ENCODE data around the gene REEP2. TPM values are rescaled to one million over a fixed set of nuclear protein-coding genes. Genes with fewer than 3 reads are reported as not detected.

REEP2 gene
- total RNA-seq, 1 experiment from 2014 or later = 8.4 TPM

DNA sequence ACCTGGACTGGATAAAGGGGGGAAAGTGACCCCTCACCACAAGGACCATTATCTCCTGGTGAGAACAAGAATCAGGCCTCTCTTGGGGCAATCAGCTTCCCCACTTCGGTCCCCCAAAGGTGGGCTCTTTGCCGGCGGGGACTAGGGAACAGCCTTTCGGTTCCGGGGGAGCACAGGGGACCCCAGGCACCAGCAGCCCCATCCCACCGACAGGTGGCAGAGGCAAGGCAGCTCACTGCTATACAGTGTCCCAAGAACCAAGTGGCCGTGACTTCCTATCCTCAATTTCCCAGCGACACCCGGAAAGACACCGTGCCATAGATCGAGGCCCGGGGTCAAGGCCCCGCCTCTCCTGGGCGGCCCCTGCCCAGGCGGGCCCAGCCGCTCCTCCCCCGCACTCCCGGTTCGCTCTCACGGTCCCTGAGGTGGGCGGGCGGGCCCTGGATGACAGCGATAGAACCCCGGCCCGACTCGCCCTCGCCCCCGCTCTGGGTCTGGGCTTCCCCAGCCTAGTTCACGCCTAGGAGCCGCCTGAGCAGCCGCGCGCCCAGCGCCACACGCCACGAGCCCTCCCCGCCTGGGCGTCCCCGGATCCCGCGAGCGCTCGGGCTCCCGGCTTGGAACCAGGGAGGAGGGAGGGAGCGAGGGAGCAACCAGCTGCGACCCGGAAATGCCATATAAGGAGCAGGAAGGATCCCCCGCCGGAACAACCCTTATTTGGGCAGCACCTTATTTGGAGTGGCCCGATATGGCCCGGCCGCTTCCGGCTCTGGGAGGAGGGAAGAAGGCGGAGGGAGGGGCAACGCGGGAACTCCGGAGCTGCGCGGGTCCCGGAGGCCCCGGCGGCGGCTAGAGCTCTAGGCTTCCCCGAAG lies 25.8 kb downstream of the REEP2 start:
- POLR2A ChIA-PET (ENCODE audit: low non-redundant PET) = interaction anchor here (0.6 to 1.1 kb wide), 4 partner anchors 15 to 446 kb away, joined by 3 to 19 read pairs (median 12); no protein-coding TSS in a partner anchor
- peak overlapping the region; percentile 100 for H3K27ac ChIP-seq (ENCODE audit: low read depth, low read length, poor library complexity, severe bottlenecking)

DNA sequence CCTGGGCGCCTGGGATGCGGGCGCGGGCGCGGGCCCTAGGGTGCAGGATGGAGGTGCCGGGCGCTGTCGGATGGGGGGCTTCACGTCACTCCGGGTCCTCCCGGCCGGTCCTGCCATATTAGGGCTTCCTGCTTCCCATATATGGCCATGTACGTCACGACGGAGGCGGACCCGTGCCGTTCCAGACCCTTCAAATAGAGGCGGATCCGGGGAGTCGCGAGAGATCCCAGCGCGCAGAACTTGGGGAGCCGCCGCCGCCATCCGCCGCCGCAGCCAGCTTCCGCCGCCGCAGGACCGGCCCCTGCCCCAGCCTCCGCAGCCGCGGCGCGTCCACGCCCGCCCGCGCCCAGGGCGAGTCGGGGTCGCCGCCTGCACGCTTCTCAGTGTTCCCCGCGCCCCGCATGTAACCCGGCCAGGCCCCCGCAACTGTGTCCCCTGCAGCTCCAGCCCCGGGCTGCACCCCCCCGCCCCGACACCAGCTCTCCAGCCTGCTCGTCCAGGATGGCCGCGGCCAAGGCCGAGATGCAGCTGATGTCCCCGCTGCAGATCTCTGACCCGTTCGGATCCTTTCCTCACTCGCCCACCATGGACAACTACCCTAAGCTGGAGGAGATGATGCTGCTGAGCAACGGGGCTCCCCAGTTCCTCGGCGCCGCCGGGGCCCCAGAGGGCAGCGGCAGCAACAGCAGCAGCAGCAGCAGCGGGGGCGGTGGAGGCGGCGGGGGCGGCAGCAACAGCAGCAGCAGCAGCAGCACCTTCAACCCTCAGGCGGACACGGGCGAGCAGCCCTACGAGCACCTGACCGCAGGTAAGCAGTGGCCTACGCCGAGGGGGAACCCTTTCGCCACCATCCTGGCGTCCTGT lies 26.6 kb downstream of the REEP2 start, which contains the start of gene EGR1:
Gene EGR1 (plus strand): TSS at position 219 of the 864 bp plus-strand sequence. CDS start 283 bp downstream, at position 502.
- Histone ChIP-seq H3K4me1 (ENCODE audit: insufficient read depth, low read length, poor library complexity, severe bottlenecking) (peaks cover 13% of the 10 kb centered on the region), H3K9me3 (ENCODE audit: low read depth, low read length, poor library complexity, severe bottlenecking) (no peaks in the 10 kb centered on the region), H3K27ac (ENCODE audit: low read depth, low read length, poor library complexity, severe bottlenecking) (peak within 1 kb of the TSS; percentile 100), H3K27me3 (replicated peaks; ENCODE audit: insufficient read depth, low read depth, low read length, poor library complexity) (no peaks in the 10 kb centered on the region), H3K36me3 (ENCODE audit: insufficient read depth, low read length, poor library complexity, severe bottlenecking) (peaks cover 23% of the 10 kb centered on the region), H3K4me3 (ENCODE audit: low read depth, low read length, poor library complexity, severe bottlenecking) (peak within 1 kb of the TSS; percentile 86)
- ChIA-PET CTCF (interaction anchor here (1.1 to 1.2 kb wide), 3 partner anchors 13 to 38 kb away, joined by 3 to 6 read pairs (median 4); no protein-coding TSS in a partner anchor), POLR2A (ENCODE audit: low non-redundant PET) (interaction anchor here (0.6 to 1.0 kb wide), 4 partner anchors 15 to 445 kb away, joined by 3 to 16 read pairs (median 12); no protein-coding TSS in a partner anchor)
- TF ChIP-seq EZH2 (IDR thresholded peaks at IDR 0.05; ENCODE audit: borderline replicate concordance, low read depth, low read length, poor library complexity, severe bottlenecking) = no peak
- TF ChIP-seq, protein P1, sequence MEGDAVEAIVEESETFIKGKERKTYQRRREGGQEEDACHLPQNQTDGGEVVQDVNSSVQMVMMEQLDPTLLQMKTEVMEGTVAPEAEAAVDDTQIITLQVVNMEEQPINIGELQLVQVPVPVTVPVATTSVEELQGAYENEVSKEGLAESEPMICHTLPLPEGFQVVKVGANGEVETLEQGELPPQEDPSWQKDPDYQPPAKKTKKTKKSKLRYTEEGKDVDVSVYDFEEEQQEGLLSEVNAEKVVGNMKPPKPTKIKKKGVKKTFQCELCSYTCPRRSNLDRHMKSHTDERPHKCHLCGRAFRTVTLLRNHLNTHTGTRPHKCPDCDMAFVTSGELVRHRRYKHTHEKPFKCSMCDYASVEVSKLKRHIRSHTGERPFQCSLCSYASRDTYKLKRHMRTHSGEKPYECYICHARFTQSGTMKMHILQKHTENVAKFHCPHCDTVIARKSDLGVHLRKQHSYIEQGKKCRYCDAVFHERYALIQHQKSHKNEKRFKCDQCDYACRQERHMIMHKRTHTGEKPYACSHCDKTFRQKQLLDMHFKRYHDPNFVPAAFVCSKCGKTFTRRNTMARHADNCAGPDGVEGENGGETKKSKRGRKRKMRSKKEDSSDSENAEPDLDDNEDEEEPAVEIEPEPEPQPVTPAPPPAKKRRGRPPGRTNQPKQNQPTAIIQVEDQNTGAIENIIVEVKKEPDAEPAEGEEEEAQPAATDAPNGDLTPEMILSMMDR (conservative IDR thresholded peaks at IDR 0.05; ENCODE audit: low read depth, low read length) = no peak
- no TSS peak for BruUV-seq (replicated peaks)
- intact Hi-C loops (cut with micrococcal nuclease; ENCODE audit: unreplicated experiment) = loop anchor here (2.0 to 10.0 kb wide), 2 partner anchors 77 to 809 kb away; partner anchors contain the start of gene ETF1
- peak; percentile 97 for DNase-seq (ENCODE audit: low spot score)

More for the DNA sequence above, 25.8 kb downstream of the REEP2 start:
- no peak for TF ChIP-seq EZH2 (IDR thresholded peaks at IDR 0.05; ENCODE audit: borderline replicate concordance, low read depth, low read length, poor library complexity, severe bottlenecking)
- TF ChIP-seq, protein P1 (conservative IDR thresholded peaks at IDR 0.05; ENCODE audit: low read depth, low read length) = peak; percentile 31; the same call in 1 of the 2 replicates
- intact Hi-C loops (cut with micrococcal nuclease; ENCODE audit: unreplicated experiment) = loop anchor here (1.0 to 10.0 kb wide), 3 partner anchors 39 to 810 kb away; partner anchors contain the start of gene ETF1
- CTCF ChIA-PET = interaction anchor here (1.1 to 1.2 kb wide), 3 partner anchors 12 to 39 kb away, joined by 3 to 6 read pairs (median 4); no protein-coding TSS in a partner anchor
- H3K4me3 ChIP-seq (ENCODE audit: low read depth, low read length, poor library complexity, severe bottlenecking) = peak overlapping the region; percentile 86
- peak; percentile 100 for DNase-seq (ENCODE audit: low spot score)
- H3K4me1 ChIP-seq (ENCODE audit: insufficient read depth, low read length, poor library complexity, severe bottlenecking) = peaks cover 13% of the 10 kb centered on the region
- no peaks in the 10 kb centered on the region for H3K9me3 ChIP-seq (ENCODE audit: low read depth, low read length, poor library complexity, severe bottlenecking)
- BruUV-seq (replicated peaks) = no TSS peak
- peaks cover 23% of the 10 kb centered on the region for H3K36me3 ChIP-seq (ENCODE audit: insufficient read depth, low read length, poor library complexity, severe bottlenecking)
- no peaks in the 10 kb centered on the region for H3K27me3 ChIP-seq (replicated peaks; ENCODE audit: insufficient read depth, low read depth, low read length, poor library complexity)
